HK-2 (cell line): ENCODE measurements around the gene ABLIM3.

Experiments used
- DNase-seq: peaks from one replicate; pipeline ENCODE4 v3.0.0-alpha.2; 2018; ENCODE audit not compliant: unreplicated experiment

Gene ABLIM3

GRCh38 chr5:149141224-149141956 lies at the start of gene ABLIM3:
Gene ABLIM3, plus strand, starts transcription at chr5:149141493. Its CDS starts 603 bp downstream, at chr5:149142096.
- DNase-seq = peak; percentile 76

DNA sequence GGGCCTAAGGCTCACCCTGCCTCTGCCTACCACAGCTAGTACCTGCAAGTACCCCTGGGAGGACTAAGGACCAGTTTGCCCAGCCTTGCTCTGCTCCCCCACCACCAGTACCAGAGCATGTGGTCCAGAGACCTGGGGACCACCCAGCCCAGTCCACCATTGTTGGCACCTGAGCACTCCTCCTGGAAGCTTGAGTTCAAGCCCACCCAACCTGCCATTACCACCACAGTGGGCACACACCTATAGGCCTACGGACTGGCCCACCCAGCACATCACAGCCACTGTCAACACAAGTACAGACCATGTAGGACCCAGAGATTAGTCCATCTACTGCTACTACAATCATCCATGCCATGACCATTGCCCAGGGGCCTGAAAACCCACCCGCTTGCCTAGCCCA lies 47.7 kb upstream of the ABLIM3 start:
- DNase-seq = no peak

DNA sequence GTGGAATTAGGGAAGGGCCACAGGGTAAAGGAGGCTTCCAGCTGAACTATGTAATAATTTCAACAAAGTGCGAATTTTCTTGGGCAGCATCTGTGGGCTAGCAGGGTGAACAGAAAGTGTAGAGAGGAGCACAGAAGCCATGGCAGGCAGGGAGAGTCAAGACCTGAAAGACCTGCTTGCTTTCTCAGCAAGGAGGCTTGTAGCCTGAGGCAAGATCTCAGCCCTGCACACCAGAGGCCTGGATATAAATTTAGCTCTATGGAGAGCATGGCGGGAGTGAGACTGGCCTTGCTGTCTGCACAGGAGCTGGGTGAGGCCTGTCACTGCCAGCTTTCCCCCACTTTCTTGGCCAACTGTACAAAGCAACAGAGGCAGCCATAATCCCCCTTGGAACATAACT lies 46.3 kb upstream of the ABLIM3 start:
- DNase-seq = no peak

DNA sequence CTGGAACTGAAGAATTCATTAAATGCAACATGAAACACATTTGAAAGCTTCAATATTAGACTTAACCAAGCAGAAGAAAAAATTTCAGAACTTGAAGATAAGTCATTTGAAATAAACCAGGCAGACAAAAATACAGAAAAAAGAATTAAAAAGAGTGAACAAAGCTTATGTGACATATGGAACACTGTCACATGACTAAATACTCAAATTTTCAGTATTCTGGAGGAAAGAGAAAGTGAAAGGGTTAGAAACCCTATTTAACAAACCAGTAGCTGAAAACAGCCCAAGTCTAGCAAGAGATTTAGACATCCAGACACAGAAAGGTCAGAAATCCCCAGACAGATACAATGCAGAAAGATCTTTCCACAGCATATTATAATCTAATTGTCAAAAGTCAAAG lies 41.4 kb upstream of the ABLIM3 start:
- DNase-seq = no peak

GRCh38 chr5:149100331-149100730 lies 41.0 kb upstream of the ABLIM3 start:
- no peak for DNase-seq

DNA sequence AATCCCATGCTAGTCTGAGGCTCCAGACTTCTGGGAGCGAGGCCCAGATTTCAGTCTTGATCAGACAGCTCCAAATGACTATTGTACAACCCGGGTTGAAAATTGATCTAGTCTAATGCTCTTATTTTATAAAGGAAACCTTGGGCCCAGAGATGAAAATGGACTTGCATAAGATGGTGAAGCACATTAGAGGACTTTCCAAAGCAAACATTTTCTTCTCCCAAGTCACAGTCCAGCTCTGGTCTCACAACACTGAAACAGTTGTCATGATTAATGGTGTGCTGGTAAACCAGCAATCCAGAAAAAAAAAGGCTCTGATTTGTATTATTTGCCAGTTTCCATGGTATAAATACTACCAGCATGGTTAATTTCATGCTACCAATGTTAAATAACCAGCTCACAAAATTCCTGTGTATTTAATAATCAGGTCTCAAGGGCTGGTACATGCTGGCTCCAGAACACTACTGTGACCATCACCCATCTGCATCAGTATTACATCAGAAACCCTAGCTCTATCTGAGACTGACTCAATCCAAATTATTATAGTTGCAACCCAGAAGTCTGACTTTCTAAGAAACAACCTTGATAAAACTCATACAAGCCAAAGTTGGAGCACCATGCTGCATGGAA lies 32.5 kb upstream of the ABLIM3 start:
- no peak for DNase-seq

GRCh38 chr5:149110406-149110805 lies 30.9 kb upstream of the ABLIM3 start:
- DNase-seq = no peak

DNA sequence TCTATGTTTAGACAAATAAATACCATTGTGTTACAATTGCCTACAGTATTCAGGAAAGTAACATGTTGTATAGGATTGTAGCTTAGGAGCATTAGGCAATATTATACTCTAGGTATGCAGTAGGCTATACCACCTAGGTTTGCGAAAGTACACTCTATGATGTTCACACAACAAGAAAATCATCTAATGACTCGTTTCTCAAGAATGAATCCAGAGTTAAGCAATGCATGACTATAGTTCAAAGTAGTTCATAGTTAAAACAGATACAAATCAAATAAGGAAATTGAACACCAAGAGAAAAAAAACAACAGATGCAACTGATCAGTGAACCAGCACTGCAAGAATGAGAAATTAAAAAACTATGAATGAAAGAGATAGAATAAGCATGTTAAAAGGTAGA lies 27.6 kb upstream of the ABLIM3 start:
- no peak for DNase-seq

DNA sequence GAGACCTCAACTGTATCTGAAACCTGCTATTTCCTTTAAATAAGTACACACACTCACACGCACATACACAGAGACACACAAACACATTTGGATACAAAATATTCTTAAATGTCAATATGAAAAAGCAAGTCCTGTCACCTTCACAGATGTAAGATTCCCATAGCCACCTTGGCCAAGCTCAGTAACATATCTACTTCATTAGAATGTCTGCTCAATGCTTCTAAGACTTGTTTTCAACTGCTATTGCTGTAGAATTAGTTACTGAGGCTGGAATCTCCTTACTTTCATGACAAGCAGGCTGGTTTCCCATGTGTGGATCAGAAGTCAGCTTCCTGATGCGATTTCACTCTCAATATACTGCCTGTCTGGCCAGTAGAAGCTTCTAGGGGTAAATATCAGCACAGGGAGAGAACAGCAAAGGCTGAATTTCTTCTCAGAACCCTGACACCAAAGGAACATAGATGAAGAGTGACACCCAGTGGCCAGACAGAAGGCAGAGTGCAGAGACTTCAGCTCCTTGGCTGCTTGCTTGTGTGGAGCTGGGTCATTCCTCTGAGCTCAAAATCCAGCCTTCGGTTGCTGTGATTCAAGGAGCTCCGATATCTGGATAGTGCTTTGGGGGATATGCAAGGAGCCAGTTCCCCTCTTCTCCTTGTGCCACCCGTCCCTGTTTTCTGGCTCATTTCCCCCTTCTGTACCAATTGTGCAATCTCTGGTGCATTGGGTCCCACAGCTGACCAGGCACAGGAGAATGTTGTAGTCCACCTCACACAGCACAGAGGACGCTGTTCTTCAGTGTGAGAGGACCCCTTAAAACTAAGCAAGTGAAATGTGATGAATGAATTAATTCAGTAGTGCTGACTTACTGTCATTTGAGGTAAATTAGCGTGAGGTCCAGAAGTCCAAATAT lies 26.6 kb upstream of the ABLIM3 start:
- peak; percentile 48 for DNase-seq

DNA sequence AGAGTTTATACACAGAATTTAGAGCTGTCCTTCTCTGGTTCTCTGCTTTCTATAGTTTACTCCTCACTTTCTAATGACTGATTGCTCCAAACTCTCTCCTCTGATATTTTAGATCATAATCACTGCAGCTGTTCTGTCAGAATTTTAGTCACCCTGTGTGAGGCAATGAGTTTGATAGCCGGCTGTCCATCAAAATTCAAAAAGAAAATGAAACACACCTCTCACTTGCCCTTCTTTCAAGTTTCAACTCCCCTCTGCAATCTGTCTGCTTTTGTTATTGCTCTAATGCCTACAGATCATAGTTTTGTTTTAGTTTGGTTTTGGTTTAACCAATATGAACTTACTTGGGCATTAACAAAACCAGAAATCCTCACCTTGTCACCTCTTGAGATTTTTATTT lies 23.3 kb upstream of the ABLIM3 start:
- DNase-seq = no peak

DNA sequence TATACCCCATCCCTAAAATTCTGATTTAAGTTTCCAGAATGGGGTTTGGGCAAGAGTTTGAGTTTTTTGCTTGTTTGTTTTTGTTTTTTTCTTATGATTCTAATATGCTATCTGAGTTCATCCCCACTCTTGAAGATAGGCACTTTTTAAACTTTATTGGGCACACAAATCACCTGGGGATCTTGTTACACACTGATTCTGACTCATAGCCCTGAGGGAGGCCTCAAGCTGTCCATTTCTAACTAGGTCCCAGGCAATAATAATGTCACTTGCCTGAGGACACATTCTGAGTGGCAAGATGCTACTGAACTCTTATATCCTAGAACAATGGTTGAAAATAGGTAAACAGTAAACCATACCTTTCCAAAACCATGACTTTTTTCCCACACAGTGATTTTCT lies 22.8 kb upstream of the ABLIM3 start:
- no peak for DNase-seq

DNA sequence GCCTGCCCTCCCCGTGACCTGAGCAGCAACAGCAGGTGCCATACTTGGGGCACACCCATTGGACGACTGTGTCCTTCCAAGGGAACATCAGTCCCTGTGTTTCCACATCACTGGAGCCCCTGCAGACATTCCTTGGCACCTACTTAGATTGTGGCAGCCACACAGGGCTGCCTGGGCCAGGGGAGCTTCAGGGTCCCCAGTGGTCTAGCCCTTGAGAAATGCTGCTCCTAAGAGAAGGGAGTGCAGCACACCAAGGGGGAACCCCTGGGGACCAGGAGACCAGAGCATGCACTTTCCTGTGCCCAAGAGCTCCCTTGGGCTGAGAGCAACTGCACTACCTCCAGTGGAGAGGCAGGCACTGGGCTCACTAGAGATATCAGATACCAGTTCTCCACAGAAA lies 20.1 kb upstream of the ABLIM3 start:
- DNase-seq = no peak

DNA sequence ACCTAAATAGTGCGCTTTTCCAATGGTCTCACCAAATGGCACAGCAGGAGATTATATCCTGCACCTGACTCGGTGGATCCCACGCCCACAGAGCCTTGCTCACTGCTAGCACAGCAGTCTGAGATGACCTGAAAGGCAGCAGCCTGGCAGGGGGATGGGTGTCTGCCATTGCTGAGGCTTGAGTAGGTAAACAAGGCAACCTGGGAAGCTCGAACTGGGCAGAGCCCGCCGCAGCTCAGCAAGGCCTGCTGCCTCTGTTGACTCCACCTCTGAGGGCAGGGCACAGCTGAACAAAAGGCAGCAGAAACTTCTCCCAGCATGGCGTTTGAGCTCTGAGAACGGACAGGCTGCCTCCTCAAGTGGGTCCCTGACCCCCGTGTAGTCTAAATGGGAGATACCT lies 18.1 kb upstream of the ABLIM3 start:
- no peak for DNase-seq

DNA sequence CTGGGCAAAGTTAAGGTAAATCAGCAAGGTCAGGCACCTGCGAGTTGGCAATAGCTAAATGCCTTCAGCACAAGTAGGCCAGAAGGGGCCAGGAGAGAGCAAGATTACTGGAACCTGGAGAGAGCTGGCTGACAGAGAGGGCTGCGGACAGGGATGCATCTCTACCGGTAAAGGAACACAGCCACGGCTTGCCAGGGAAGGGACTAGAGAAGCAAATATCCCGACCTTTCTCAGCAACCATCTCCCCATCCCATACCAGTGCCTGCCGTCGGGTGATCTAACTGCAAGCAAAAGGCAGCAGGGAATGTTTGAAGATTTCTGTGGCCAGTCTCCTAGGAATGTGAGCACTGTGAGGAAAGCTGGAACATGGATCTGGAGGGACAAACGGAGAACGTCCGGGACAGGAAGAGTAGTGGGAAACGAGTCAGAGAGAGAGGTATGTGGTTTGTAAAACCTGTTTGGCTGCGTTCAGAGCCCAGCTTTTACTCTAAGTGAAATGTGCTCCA lies 15.9 kb upstream of the ABLIM3 start:
- no peak for DNase-seq

GRCh38 chr5:149126906-149127305 lies 14.4 kb upstream of the ABLIM3 start:
- DNase-seq = no peak

- no peak for DNase-seq
These were observed 13.8 kb upstream of the ABLIM3 start for GRCh38 chr5:149127394-149127955.

GRCh38 chr5:149128023-149128875 lies 13.0 kb upstream of the ABLIM3 start:
- no peak for DNase-seq

- no peak for DNase-seq
These were observed 12.1 kb upstream of the ABLIM3 start for GRCh38 chr5:149129181-149129580.

- DNase-seq = no peak
These were observed 11.0 kb upstream of the ABLIM3 start for GRCh38 chr5:149130121-149130914.

DNA sequence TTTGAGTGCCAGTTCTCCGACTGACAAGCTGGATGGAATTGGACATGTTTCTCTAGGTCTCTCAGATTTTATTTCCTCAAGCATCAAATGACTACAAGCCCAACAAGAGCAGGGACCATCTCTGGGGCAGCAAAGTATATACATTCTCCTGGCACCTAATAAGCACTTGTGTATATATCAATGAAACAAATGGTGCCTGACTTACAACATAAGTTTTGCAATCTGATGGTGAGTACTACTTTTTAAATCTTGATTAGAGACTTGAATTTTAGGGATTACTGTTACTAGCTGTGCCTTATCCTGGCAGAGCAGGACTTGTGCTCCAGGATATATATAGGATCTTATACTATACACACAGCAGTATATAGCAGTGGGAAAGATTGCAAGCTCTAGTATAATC lies 8.8 kb upstream of the ABLIM3 start:
- DNase-seq = no peak
